ENCODE data around the gene MED25.

The MED25 gene

GRCh38 chr19:49802836-49803528 is 15.1 kb upstream of the MED25 start:
- Mint-ChIP-seq H3K27ac (no peak overlapping the region), H3K9me3 (no peaks in the 10 kb centered on the region), H3K4me1 (ENCODE audit: low read depth) (peaks cover 3% of the 10 kb centered on the region), H3K36me3 (ENCODE audit: low read depth) (peaks cover 26% of the 10 kb centered on the region), H3K27me3 (ENCODE audit: low read depth) (no peaks in the 10 kb centered on the region), H3K4me3 (no peak overlapping the region)
- no peak for DNase-seq (ENCODE audit: low spot score)

- no peaks in the 10 kb centered on the region for H3K9me3 Mint-ChIP-seq
- H3K4me1 Mint-ChIP-seq (ENCODE audit: low read depth) = peaks cover 3% of the 10 kb centered on the region
- peaks cover 24% of the 10 kb centered on the region for H3K36me3 Mint-ChIP-seq (ENCODE audit: low read depth)
- no peak for DNase-seq (ENCODE audit: low spot score)
- H3K4me3 Mint-ChIP-seq = no peak overlapping the region
- H3K27me3 Mint-ChIP-seq (ENCODE audit: low read depth) = no peaks in the 10 kb centered on the region
- no peak overlapping the region for H3K27ac Mint-ChIP-seq
Measured at GRCh38 chr19:49803529-49803856, 14.6 kb upstream of the MED25 start.

- Mint-ChIP-seq H3K36me3 (ENCODE audit: low read depth) (peaks cover 17% of the 10 kb centered on the region), H3K4me3 (no peak overlapping the region), H3K4me1 (ENCODE audit: low read depth) (peaks cover 11% of the 10 kb centered on the region), H3K9me3 (no peaks in the 10 kb centered on the region), H3K27me3 (ENCODE audit: low read depth) (no peaks in the 10 kb centered on the region), H3K27ac (no peak overlapping the region)
- no peak for DNase-seq (ENCODE audit: low spot score)
Measured at GRCh38 chr19:49805822-49806619, 12.1 kb upstream of the MED25 start.

GRCh38 chr19:49806620-49806959 is 11.5 kb upstream of the MED25 start:
- Mint-ChIP-seq H3K27me3 (ENCODE audit: low read depth) (no peaks in the 10 kb centered on the region), H3K27ac (no peak overlapping the region), H3K36me3 (ENCODE audit: low read depth) (peaks cover 17% of the 10 kb centered on the region), H3K4me1 (ENCODE audit: low read depth) (peaks cover 11% of the 10 kb centered on the region), H3K9me3 (no peaks in the 10 kb centered on the region), H3K4me3 (no peak overlapping the region)
- DNase-seq (ENCODE audit: low spot score) = no peak

GRCh38 chr19:49807058-49807903 is 10.8 kb upstream of the MED25 start:
- H3K36me3 Mint-ChIP-seq (ENCODE audit: low read depth) = peaks cover 15% of the 10 kb centered on the region
- no peak for DNase-seq (ENCODE audit: low spot score)
- peak overlapping the region; percentile 65 for H3K27ac Mint-ChIP-seq
- H3K9me3 Mint-ChIP-seq = no peaks in the 10 kb centered on the region
- no peaks in the 10 kb centered on the region for H3K27me3 Mint-ChIP-seq (ENCODE audit: low read depth)
- H3K4me1 Mint-ChIP-seq (ENCODE audit: low read depth) = peaks cover 16% of the 10 kb centered on the region
- no peak overlapping the region for H3K4me3 Mint-ChIP-seq

GRCh38 chr19:49807904-49808675 is 10.0 kb upstream of the MED25 start:
- Mint-ChIP-seq H3K4me3 (peak overlapping the region; percentile 83), H3K27me3 (ENCODE audit: low read depth) (no peaks in the 10 kb centered on the region), H3K27ac (peak overlapping the region; percentile 76)

GRCh38 chr19:49808711-49809159 is 9.4 kb upstream of the MED25 start:
- peak; percentile 72 for DNase-seq (ENCODE audit: low spot score)
- H3K9me3 Mint-ChIP-seq = no peaks in the 10 kb centered on the region
- H3K27me3 Mint-ChIP-seq (ENCODE audit: low read depth) = no peaks in the 10 kb centered on the region
- H3K27ac Mint-ChIP-seq = peak overlapping the region; percentile 76
- H3K36me3 Mint-ChIP-seq (ENCODE audit: low read depth) = peaks cover 5% of the 10 kb centered on the region
- peak overlapping the region; percentile 83 for H3K4me3 Mint-ChIP-seq
- peaks cover 26% of the 10 kb centered on the region for H3K4me1 Mint-ChIP-seq (ENCODE audit: low read depth)

More at GRCh38 chr19:49807904-49808675, 10.0 kb upstream of the MED25 start:
- Mint-ChIP-seq H3K36me3 (ENCODE audit: low read depth) (peaks cover 11% of the 10 kb centered on the region), H3K4me1 (ENCODE audit: low read depth) (peaks cover 23% of the 10 kb centered on the region), H3K9me3 (no peaks in the 10 kb centered on the region)
- DNase-seq (ENCODE audit: low spot score) = no peak

- peak overlapping the region; percentile 83 for H3K4me3 Mint-ChIP-seq
- peaks cover 5% of the 10 kb centered on the region for H3K36me3 Mint-ChIP-seq (ENCODE audit: low read depth)
- peaks cover 29% of the 10 kb centered on the region for H3K4me1 Mint-ChIP-seq (ENCODE audit: low read depth)
- no peaks in the 10 kb centered on the region for H3K27me3 Mint-ChIP-seq (ENCODE audit: low read depth)
- peak; percentile 40 for DNase-seq (ENCODE audit: low spot score)
- H3K9me3 Mint-ChIP-seq = no peaks in the 10 kb centered on the region
- peak overlapping the region; percentile 76 for H3K27ac Mint-ChIP-seq
Measured at GRCh38 chr19:49809160-49809940, 8.7 kb upstream of the MED25 start.

GRCh38 chr19:49809941-49810389 is 8.1 kb upstream of the MED25 start:
- H3K4me1 Mint-ChIP-seq (ENCODE audit: low read depth) = peaks cover 32% of the 10 kb centered on the region
- no peak for DNase-seq (ENCODE audit: low spot score)
- no peak overlapping the region for H3K27ac Mint-ChIP-seq
- peaks cover 5% of the 10 kb centered on the region for H3K36me3 Mint-ChIP-seq (ENCODE audit: low read depth)
- H3K4me3 Mint-ChIP-seq = peak overlapping the region; percentile 83
- no peaks in the 10 kb centered on the region for H3K9me3 Mint-ChIP-seq
- H3K27me3 Mint-ChIP-seq (ENCODE audit: low read depth) = no peaks in the 10 kb centered on the region

- peaks cover under 1% of the 10 kb centered on the region for H3K36me3 Mint-ChIP-seq (ENCODE audit: low read depth)
- H3K27me3 Mint-ChIP-seq (ENCODE audit: low read depth) = no peaks in the 10 kb centered on the region
- H3K9me3 Mint-ChIP-seq = no peaks in the 10 kb centered on the region
- H3K4me3 Mint-ChIP-seq = no peak overlapping the region
- DNase-seq (ENCODE audit: low spot score) = no peak
- no peak overlapping the region for H3K27ac Mint-ChIP-seq
- peaks cover 32% of the 10 kb centered on the region for H3K4me1 Mint-ChIP-seq (ENCODE audit: low read depth)
Measured at GRCh38 chr19:49811328-49811727, 6.8 kb upstream of the MED25 start.

GRCh38 chr19:49812452-49812996 is 5.6 kb upstream of the MED25 start:
- no peaks in the 10 kb centered on the region for H3K9me3 Mint-ChIP-seq
- H3K27me3 Mint-ChIP-seq (ENCODE audit: low read depth) = no peaks in the 10 kb centered on the region
- peak overlapping the region; percentile 90 for H3K4me3 Mint-ChIP-seq
- peak overlapping the region; percentile 95 for H3K27ac Mint-ChIP-seq
- DNase-seq (ENCODE audit: low spot score) = no peak
- H3K36me3 Mint-ChIP-seq (ENCODE audit: low read depth) = no peaks in the 10 kb centered on the region
- peaks cover 38% of the 10 kb centered on the region for H3K4me1 Mint-ChIP-seq (ENCODE audit: low read depth)

- Mint-ChIP-seq H3K36me3 (ENCODE audit: low read depth) (no peaks in the 10 kb centered on the region), H3K4me3 (peak within 1 kb of the TSS; percentile 90), H3K9me3 (no peaks in the 10 kb centered on the region), H3K4me1 (ENCODE audit: low read depth) (peaks cover 35% of the 10 kb centered on the region), H3K27ac (peak within 1 kb of the TSS; percentile 95), H3K27me3 (ENCODE audit: low read depth) (no peaks in the 10 kb centered on the region)
- peak; percentile 91 for DNase-seq (ENCODE audit: low spot score)
Measured at GRCh38 chr19:49812997-49813861, 4.9 kb upstream of the MED25 start, which contains the start of gene FUZ. FUZ (minus strand) TSS chr19:49813292; CDS start chr19:49813106, 186 bp downstream.
